OCI-LY3 (cell line): ENCODE data around the gene IPO5.
"Not testable (repeated sequence)": the region's sequence is repeated elsewhere in the genome, so short reads cannot be mapped to it uniquely, and the experiment has no call there.

Source experiments
- H2AFZ ChIP-seq: fragments of 200-600, 300-600 bp; shearing (Covaris generic); 2 replicates; pipeline ENCODE4 v1.6.0; 2014; ENCODE audit warnings: antibody characterized with exemption, low read depth, low read length
- H3K27ac ChIP-seq: fragments of 200-600, 300-600 bp; sonication (generic); 2 replicates; pipeline ENCODE4 v1.5.1; 2014; ENCODE audit warnings: mild to moderate bottlenecking, low read length, moderate library complexity, mixed read lengths
- H3K27me3 ChIP-seq: fragments of 200-600, 300-600 bp; sonication (generic); 2 replicates; pipeline ENCODE4 v1.6.1; 2014; ENCODE audit warnings: low read depth, low read length, mixed read lengths
- H3K36me3 ChIP-seq: fragments of 200-600, 300-600 bp; sonication (generic); replicated peaks from 2 replicates; pipeline ENCODE3; 2014; ENCODE audit warnings: low read depth, low read length, mixed read lengths
- H3K4me1 ChIP-seq: fragments of 300-600, 200-600 bp; sonication (generic); 2 replicates; pipeline ENCODE4 v1.6.1; 2014; ENCODE audit warnings: low read length, mixed read lengths
- H3K4me2 ChIP-seq: fragments of 200-600, 300-600 bp; sonication (generic); 2 replicates; pipeline ENCODE4 v1.6.1; 2014; ENCODE audit warnings: low read length, mixed read lengths
- H3K4me3 ChIP-seq: fragments of 300-600, 200-600 bp; sonication (generic); 2 replicates; pipeline ENCODE4 v1.5.1; 2014; ENCODE audit warnings: antibody characterized with exemption, mild to moderate bottlenecking, low read length, moderate library complexity
- H3K79me2 ChIP-seq: fragments of 300-600, 200-600 bp; shearing (Covaris generic); 2 replicates; pipeline ENCODE4 v1.6.1; 2014; ENCODE audit warnings: mild to moderate bottlenecking, low read length, mixed read lengths
- H3K9ac ChIP-seq: fragments of 300-600, 200-600 bp; shearing (Covaris generic); 2 replicates; pipeline ENCODE4 v1.6.0; 2014; ENCODE audit warnings: mild to moderate bottlenecking, low read length, moderate library complexity
- H3K9me3 ChIP-seq: fragments of 200-600, 300-600 bp; shearing (Covaris generic); 2 replicates; pipeline ENCODE4 v1.6.1; 2014; ENCODE audit warnings: low read length, mixed read lengths; ENCODE audit not compliant: insufficient read depth
- H4K20me1 ChIP-seq: fragments of 200-600, 300-600 bp; sonication (generic); 2 replicates; pipeline ENCODE4 v1.6.1; 2016; ENCODE audit warnings: low read length, mixed read lengths; ENCODE audit not compliant: insufficient read depth
- EZH2phosphoT487 ChIP-seq: fragments of 200-600 bp; shearing (Covaris generic); IDR thresholded peaks from 2 replicates; pipeline ENCODE4 v1.6.1; 2018; ENCODE audit warnings: antibody characterized with exemption, mixed run types, low read depth
- TF ChIP-seq, protein P1 (sequence below): fragments of 200-600, 300-600 bp; sonication (generic); IDR thresholded peaks from 2 replicates; pipeline ENCODE4 v1.5.1; 2014; ENCODE audit warnings: antibody characterized with exemption, low read length, low read depth

Gene IPO5

DNA sequence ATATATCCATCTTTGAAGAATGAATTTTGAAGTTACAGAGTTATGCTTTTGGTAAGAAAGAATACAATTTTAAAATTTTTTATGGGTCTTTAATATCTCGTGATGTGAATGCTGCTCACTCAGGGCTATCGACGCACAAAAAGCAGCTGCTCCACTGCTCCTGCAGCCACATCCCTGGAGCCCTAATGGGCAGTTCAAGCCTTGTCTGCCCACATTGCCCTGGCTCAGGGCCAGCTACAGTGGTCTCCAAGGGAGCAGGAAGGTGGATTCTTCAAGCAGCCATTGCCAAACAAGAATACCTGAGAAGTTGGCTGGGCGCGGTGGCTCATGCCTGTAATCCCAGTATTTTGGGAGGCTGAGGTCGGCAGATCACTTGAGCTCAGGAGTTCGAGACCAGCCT lies 85.8 kb downstream of the IPO5 start:
- 0 out of 2 replicates have a peak, but pooled peaks cover 4% of the 10 kb centered on the region for H3K27me3 ChIP-seq
- no peaks in the 10 kb centered on the region for H3K79me2 ChIP-seq
- no peak overlapping the region for H3K4me2 ChIP-seq
- H3K4me3 ChIP-seq, result no peak overlapping the region
- no peak for TF ChIP-seq EZH2phosphoT487
- no peaks in the 10 kb centered on the region for H3K9me3 ChIP-seq
- H4K20me1 ChIP-seq, result no peaks in the 10 kb centered on the region
- no peaks in the 10 kb centered on the region for H3K4me1 ChIP-seq
- H3K27ac ChIP-seq, result no peak overlapping the region
- H3K9ac ChIP-seq, result no peak overlapping the region
- H2AFZ ChIP-seq, result no peak overlapping the region
- H3K36me3 ChIP-seq, result no peaks in the 10 kb centered on the region

DNA sequence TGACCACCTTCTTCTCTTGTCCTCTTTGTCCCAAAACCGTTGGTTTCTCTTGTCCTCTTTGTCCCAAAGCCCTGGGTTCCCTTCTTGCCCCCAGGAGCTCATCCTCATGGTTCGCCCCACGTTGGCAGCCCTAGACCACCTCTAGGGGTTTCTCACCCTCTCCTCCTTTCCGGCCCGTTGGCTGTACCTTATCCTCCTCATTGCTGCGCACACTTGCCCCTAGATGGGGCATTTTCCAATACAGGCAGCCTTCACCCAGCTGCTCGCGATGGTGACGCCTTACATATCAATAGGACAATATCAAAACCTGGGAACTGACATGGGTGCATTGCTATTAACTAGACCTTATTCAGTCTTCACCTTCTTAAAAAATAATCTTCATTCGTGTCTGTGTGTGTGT lies 86.5 kb downstream of the IPO5 start:
- no peaks in the 10 kb centered on the region for H3K4me1 ChIP-seq
- no peaks in the 10 kb centered on the region for H3K79me2 ChIP-seq
- no peak overlapping the region for H2AFZ ChIP-seq
- H3K36me3 ChIP-seq, result no peaks in the 10 kb centered on the region
- H3K27ac ChIP-seq, result no peak overlapping the region
- H3K27me3 ChIP-seq, result no peaks in the 10 kb centered on the region
- TF ChIP-seq EZH2phosphoT487, result no peak
- TF ChIP-seq, protein P1, sequence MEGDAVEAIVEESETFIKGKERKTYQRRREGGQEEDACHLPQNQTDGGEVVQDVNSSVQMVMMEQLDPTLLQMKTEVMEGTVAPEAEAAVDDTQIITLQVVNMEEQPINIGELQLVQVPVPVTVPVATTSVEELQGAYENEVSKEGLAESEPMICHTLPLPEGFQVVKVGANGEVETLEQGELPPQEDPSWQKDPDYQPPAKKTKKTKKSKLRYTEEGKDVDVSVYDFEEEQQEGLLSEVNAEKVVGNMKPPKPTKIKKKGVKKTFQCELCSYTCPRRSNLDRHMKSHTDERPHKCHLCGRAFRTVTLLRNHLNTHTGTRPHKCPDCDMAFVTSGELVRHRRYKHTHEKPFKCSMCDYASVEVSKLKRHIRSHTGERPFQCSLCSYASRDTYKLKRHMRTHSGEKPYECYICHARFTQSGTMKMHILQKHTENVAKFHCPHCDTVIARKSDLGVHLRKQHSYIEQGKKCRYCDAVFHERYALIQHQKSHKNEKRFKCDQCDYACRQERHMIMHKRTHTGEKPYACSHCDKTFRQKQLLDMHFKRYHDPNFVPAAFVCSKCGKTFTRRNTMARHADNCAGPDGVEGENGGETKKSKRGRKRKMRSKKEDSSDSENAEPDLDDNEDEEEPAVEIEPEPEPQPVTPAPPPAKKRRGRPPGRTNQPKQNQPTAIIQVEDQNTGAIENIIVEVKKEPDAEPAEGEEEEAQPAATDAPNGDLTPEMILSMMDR, result no peak
- H3K9ac ChIP-seq, result no peak overlapping the region
- no peak overlapping the region for H3K4me2 ChIP-seq
- no peak overlapping the region for H3K4me3 ChIP-seq
- no peaks in the 10 kb centered on the region for H4K20me1 ChIP-seq
- H3K9me3 ChIP-seq, result no peaks in the 10 kb centered on the region

DNA sequence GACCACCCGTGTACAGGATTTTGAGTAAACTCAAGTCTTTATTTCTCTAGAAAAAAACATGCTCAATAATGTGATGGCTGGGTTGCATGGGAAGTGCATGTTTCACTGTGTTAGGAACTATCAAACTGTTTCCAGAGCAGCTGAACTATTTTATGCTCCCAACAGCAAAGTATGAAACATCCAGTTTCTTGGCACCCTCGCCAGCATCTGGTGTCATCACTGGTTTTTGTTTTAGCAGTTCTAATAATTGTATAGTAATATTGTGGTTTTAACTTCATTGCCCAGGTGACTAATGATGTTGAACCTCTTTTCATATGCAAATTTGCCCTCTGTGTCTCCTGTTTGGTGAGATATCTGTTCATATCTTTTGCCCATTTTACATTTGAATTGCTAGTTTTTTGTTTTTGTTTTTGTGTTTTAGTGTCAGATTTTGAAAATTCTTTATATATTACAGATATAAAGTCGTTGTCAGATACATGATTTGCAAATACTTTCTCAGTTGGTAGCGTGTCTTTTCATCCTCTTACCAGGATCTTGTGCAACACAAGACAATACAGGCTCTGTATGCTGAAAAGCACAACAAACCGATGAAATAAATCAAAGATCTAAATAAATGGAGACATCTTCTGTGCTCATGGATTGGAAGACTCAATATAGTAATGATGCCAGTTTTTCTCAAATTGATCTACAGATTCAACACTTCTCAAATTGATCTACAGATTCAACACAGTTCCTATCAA lies 87.8 kb downstream of the IPO5 start:
- Histone ChIP-seq H3K36me3 (no peaks in the 10 kb centered on the region), H3K4me3 (no peak overlapping the region), H3K9ac (no peak overlapping the region)

DNA sequence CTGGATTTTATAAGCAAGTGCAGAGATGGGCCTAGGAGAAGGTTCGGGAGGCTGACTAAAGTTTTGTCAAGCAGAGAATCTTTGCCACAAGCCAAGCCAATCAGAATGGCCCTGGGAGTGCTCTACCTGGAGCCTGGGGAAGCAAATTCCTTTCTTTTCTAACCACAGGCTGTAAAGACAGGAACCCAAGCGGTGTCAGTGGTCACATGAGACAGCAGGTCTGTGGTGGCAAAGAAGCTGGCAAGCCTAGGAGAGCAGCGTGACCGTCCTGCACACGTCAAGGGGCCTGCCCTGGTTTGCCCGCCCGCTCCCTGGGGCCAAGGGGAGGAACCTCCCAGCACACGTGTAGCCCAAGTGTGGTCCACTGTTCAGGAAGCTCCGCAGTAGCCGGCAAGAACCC lies 90.8 kb downstream of the IPO5 start:
- no peak overlapping the region for H3K4me3 ChIP-seq
- no peak overlapping the region for H3K4me2 ChIP-seq
- peaks cover 7% of the 10 kb centered on the region for H3K4me1 ChIP-seq
- no peaks in the 10 kb centered on the region for H4K20me1 ChIP-seq
- TF ChIP-seq, protein P1, result no peak
- no peak for TF ChIP-seq EZH2phosphoT487
- H2AFZ ChIP-seq, result no peak overlapping the region
- no peak overlapping the region for H3K27ac ChIP-seq
- no peaks in the 10 kb centered on the region for H3K9me3 ChIP-seq
- no peaks in the 10 kb centered on the region for H3K36me3 ChIP-seq
- H3K79me2 ChIP-seq, result no peaks in the 10 kb centered on the region
- no peaks in the 10 kb centered on the region for H3K27me3 ChIP-seq
- H3K9ac ChIP-seq, result no peak overlapping the region

More for the DNA sequence above, 87.8 kb downstream of the IPO5 start:
- H3K4me1 ChIP-seq, result no peaks in the 10 kb centered on the region
- no peaks in the 10 kb centered on the region for H3K9me3 ChIP-seq
- H4K20me1 ChIP-seq, result no peaks in the 10 kb centered on the region
- H3K27me3 ChIP-seq, result no peaks in the 10 kb centered on the region
- no peak overlapping the region for H3K27ac ChIP-seq
- no peaks in the 10 kb centered on the region for H3K79me2 ChIP-seq
- H3K4me2 ChIP-seq, result no peak overlapping the region
- H2AFZ ChIP-seq, result no peak overlapping the region
- TF ChIP-seq EZH2phosphoT487, result no peak
- TF ChIP-seq, protein P1, result no peak

DNA sequence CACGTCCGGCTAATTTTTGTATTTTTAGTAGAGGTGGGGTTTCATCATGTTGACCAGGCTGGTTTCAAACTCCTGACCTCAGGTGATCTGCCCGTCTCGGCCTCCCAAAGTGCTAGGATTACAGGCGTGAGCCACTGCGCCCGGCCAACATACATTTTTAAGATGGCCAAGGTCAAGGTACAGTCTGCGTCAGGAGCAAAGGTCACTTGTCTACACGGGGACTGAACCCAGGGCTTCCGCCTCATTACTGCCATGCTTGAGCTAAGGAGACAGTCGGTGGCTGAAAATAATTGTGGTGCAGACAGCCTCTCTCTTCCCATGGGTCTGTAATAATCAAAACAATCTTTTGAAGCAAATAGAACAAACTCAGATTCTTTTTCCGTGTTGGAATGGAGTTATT lies 94.3 kb downstream of the IPO5 start:
- not testable (repeated sequence) for H4K20me1 ChIP-seq, H2AFZ ChIP-seq, H3K9me3 ChIP-seq, H3K4me1 ChIP-seq, H3K4me3 ChIP-seq, H3K79me2 ChIP-seq, H3K27me3 ChIP-seq, H3K9ac ChIP-seq, H3K27ac ChIP-seq, H3K36me3 ChIP-seq
- peak overlapping the region; percentile 38 for H3K4me2 ChIP-seq
